Hepatocyte (in vitro differentiated cells): ENCODE results near the gene NLRP13. TPM values are rescaled to one million over a fixed set of nuclear protein-coding genes. Genes with fewer than 3 reads are reported as not detected.

Experiments
- DNase-seq: peaks from one replicate; pipeline ENCODE4 v3.0.0-alpha.2; 2016; ENCODE audit warnings: low spot score
- H2AFZ ChIP-seq: fragments of 200-600 bp; sonication (generic); 2 replicates; pipeline ENCODE4 v1.6.0; 2016; ENCODE audit warnings: antibody characterized with exemption, mild to moderate bottlenecking
- H3K27ac ChIP-seq: fragments of 200-600 bp; sonication (generic); 2 replicates; pipeline ENCODE4 v1.5.1; 2016; ENCODE audit warnings: mild to moderate bottlenecking
- H3K27me3 ChIP-seq: fragments of 200-600 bp; sonication (generic); 2 replicates; pipeline ENCODE4 v1.6.1; 2016
- H3K36me3 ChIP-seq: fragments of 200-600 bp; sonication (generic); replicated peaks from 2 replicates; pipeline ENCODE4 v1.5.1; 2016; ENCODE audit warnings: low read depth; ENCODE audit not compliant: insufficient read depth
- H3K4me1 ChIP-seq: fragments of 200-600 bp; sonication (generic); 2 replicates; pipeline ENCODE4 v1.5.1; 2016; ENCODE audit warnings: mild to moderate bottlenecking, moderate library complexity; ENCODE audit not compliant: insufficient read depth
- H3K4me2 ChIP-seq: fragments of 200-600 bp; sonication (generic); 2 replicates; pipeline ENCODE4 v1.6.0; 2016
- H3K4me3 ChIP-seq: fragments of 200-600 bp; sonication (generic); 2 replicates; pipeline ENCODE4 v1.5.1; 2016; ENCODE audit warnings: mild to moderate bottlenecking
- H3K79me2 ChIP-seq: fragments of 200-600 bp; sonication (generic); 2 replicates; pipeline ENCODE4 v1.6.0; 2017; ENCODE audit warnings: mild to moderate bottlenecking
- H3K9me2 ChIP-seq: fragments of 200-600 bp; sonication (generic); replicated peaks from 2 replicates; pipeline ENCODE4 v1.6.0; 2017; ENCODE audit warnings: mild to moderate bottlenecking; ENCODE audit not compliant: insufficient read depth
- H3K9me3 ChIP-seq: fragments of 200-600 bp; sonication (generic); 2 replicates; pipeline ENCODE4 v1.5.1; 2016; ENCODE audit warnings: low read depth, mild to moderate bottlenecking
- H4K20me1 ChIP-seq: fragments of 200-600 bp; sonication (generic); 2 replicates; pipeline ENCODE4 v1.6.0; 2016; ENCODE audit warnings: mild to moderate bottlenecking; ENCODE audit not compliant: insufficient read depth, poor library complexity, severe bottlenecking
- EZH2 ChIP-seq: fragments of 200-600 bp; sonication (generic); IDR thresholded peaks from 2 replicates; pipeline ENCODE4 v1.6.1; 2016; ENCODE audit warnings: antibody characterized with exemption, mild to moderate bottlenecking, borderline replicate concordance
- EZH2phosphoT487 ChIP-seq: fragments of 200-600 bp; sonication (generic); IDR thresholded peaks from one replicate; pipeline ENCODE4 v1.6.1; 2018; ENCODE audit warnings: antibody characterized with exemption, mild to moderate bottlenecking, low read depth, moderate library complexity; ENCODE audit not compliant: unreplicated experiment, severe bottlenecking
- WGBS: methylation state at CpG from one replicate; pipeline ENCODE4 v1.1.6; 2016; ENCODE audit warnings: low lambda C conversion rate; ENCODE audit errors: missing lambda C conversion rate; 5-methylcytosine and 5-hydroxymethylcytosine counted together
- polyA plus RNA-seq: library from polyadenylated mRNA; unstranded; fragments of >200 nt; fragmentation: Nextera tagmentation; extraction: Ambion mirVana; gene quantifications from 2 replicates; pipeline ENCODE4 v1.2.1, GENCODE V29; 2016
- total RNA-seq: library from RNA; depleted of rRNA; stranded (reverse); fragments of >200 nt; gene quantifications from 2 replicates; pipeline ENCODE4 v1.2.3, GENCODE V29; 2014
- TF ChIP-seq, protein P1 (sequence below): fragments of 200-600 bp; sonication (generic); IDR thresholded peaks from 2 replicates; pipeline ENCODE4 v1.5.1; 2016; ENCODE audit warnings: antibody characterized with exemption, mild to moderate bottlenecking; ENCODE audit not compliant: poor library complexity

Gene NLRP13
- total and polyA plus RNA-seq, 2 experiments from 2014 or later: not detected

DNA sequence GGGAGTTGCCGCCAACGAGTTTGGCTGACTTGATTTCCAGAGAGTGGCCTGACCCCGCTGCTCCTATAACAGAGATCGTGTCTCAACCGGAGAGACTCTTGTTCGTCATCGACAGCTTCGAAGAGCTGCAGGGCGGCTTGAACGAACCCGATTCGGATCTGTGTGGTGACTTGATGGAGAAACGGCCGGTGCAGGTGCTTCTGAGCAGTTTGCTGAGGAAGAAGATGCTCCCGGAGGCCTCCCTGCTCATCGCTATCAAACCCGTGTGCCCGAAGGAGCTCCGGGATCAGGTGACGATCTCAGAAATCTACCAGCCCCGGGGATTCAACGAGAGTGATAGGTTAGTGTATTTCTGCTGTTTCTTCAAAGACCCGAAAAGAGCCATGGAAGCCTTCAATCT lies 74.2 kb downstream of the NLRP13 start:
- Histone ChIP-seq H2AFZ (no peak overlapping the region), H3K79me2 (no peaks in the 10 kb centered on the region), H4K20me1 (no peaks in the 10 kb centered on the region), H3K27me3 (no peaks in the 10 kb centered on the region), H3K9me3 (peaks cover 4% of the 10 kb centered on the region), H3K4me3 (no peak overlapping the region), H3K27ac (no peak overlapping the region), H3K4me1 (no peaks in the 10 kb centered on the region), H3K36me3 (no peaks in the 10 kb centered on the region), H3K9me2 (no peaks in the 10 kb centered on the region), H3K4me2 (no peak overlapping the region)
- TF ChIP-seq EZH2 (no peak), EZH2phosphoT487 (no peak)
- TF ChIP-seq, protein P1, sequence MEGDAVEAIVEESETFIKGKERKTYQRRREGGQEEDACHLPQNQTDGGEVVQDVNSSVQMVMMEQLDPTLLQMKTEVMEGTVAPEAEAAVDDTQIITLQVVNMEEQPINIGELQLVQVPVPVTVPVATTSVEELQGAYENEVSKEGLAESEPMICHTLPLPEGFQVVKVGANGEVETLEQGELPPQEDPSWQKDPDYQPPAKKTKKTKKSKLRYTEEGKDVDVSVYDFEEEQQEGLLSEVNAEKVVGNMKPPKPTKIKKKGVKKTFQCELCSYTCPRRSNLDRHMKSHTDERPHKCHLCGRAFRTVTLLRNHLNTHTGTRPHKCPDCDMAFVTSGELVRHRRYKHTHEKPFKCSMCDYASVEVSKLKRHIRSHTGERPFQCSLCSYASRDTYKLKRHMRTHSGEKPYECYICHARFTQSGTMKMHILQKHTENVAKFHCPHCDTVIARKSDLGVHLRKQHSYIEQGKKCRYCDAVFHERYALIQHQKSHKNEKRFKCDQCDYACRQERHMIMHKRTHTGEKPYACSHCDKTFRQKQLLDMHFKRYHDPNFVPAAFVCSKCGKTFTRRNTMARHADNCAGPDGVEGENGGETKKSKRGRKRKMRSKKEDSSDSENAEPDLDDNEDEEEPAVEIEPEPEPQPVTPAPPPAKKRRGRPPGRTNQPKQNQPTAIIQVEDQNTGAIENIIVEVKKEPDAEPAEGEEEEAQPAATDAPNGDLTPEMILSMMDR: no peak
- no peak for DNase-seq
- 86% methylated on average over 23 of the region's 23 CpGs for WGBS

DNA sequence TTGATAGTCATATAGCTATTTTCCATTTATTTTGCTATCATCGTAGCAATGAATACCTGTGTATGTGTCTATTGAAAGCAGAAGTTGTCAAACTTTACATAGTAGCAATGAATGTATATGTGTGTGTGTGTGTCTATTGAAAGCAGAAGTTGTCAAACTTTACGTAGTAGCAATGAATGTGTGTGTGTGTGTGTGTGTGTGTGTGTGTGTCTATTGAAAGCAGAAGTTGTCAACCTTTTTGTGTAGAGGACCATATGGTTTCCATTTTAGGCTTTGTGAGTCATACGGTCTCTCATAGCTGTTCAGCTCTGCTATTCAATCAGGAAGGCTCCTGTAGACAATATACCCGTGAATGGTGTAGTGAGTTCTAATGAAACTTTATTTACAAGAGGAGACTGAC lies 75.0 kb downstream of the NLRP13 start:
- no peaks in the 10 kb centered on the region for H3K79me2 ChIP-seq
- H3K27ac ChIP-seq: no peak overlapping the region
- no peak for DNase-seq
- peaks cover 4% of the 10 kb centered on the region for H3K9me3 ChIP-seq
- H3K4me1 ChIP-seq: no peaks in the 10 kb centered on the region
- no peaks in the 10 kb centered on the region for H3K9me2 ChIP-seq
- H3K4me2 ChIP-seq: no peak overlapping the region
- H2AFZ ChIP-seq: no peak overlapping the region
- no peak overlapping the region for H3K4me3 ChIP-seq
- no peaks in the 10 kb centered on the region for H3K36me3 ChIP-seq
- TF ChIP-seq EZH2: no peak
- TF ChIP-seq EZH2phosphoT487: no peak
- TF ChIP-seq, protein P1: no peak
- H3K27me3 ChIP-seq: no peaks in the 10 kb centered on the region
- H4K20me1 ChIP-seq: no peaks in the 10 kb centered on the region
- WGBS: 68% methylated on average over 4 of the region's 4 CpGs

DNA sequence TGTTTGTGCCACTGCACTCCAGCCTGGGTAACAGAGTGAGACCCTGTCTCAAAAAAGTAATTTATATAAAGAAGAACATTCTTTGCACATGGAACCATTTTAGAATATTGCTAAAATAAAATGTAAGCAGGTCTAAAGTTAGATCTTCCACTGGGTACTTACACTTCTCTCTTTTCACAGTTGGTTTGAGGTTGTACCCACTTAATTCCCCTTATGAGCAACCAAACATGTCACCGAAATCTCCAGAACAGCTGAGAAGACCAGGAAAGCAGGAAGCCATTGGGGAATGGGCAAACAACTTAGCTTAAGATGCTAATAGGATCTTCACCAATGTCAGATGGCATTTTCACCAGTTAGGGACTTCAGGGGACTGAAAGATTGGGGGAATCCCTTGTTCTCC lies 77.0 kb downstream of the NLRP13 start:
- no peak overlapping the region for H2AFZ ChIP-seq
- WGBS: 85% methylated on average over 1 of the region's 1 CpG
- no peak overlapping the region for H3K27ac ChIP-seq
- no peaks in the 10 kb centered on the region for H3K36me3 ChIP-seq
- no peak overlapping the region for H3K4me2 ChIP-seq
- H3K9me2 ChIP-seq: no peaks in the 10 kb centered on the region
- no peaks in the 10 kb centered on the region for H4K20me1 ChIP-seq
- H3K4me3 ChIP-seq: no peak overlapping the region
- H3K9me3 ChIP-seq: peaks cover 4% of the 10 kb centered on the region
- no peak for DNase-seq
- TF ChIP-seq EZH2 (no peak), EZH2phosphoT487 (no peak)
- TF ChIP-seq, protein P1: no peak
- H3K79me2 ChIP-seq: no peaks in the 10 kb centered on the region
- H3K27me3 ChIP-seq: no peaks in the 10 kb centered on the region
- H3K4me1 ChIP-seq: no peaks in the 10 kb centered on the region

Other genes starting within 250 kb of the NLRP13 start
- not detected in 2 replicates for gene NLRP9, start 193.9 kb downstream of the NLRP13 start, total RNA-seq
- gene NLRP9, start 193.9 kb downstream of the NLRP13 start, polyA plus RNA-seq: not detected in 2 replicates
- not detected in 2 replicates for gene RFPL4A, start 173.2 kb downstream of the NLRP13 start, total RNA-seq
- gene RFPL4A, start 173.2 kb downstream of the NLRP13 start, polyA plus RNA-seq: not detected in 2 replicates
- not detected in 2 replicates for gene RFPL4AL1, start 163.2 kb downstream of the NLRP13 start, total RNA-seq
- not detected in 2 replicates for gene RFPL4AL1, start 163.2 kb downstream of the NLRP13 start, polyA plus RNA-seq
- not detected in 2 replicates for gene NLRP11, start 100.3 kb downstream of the NLRP13 start, total RNA-seq
- not detected in 2 replicates for gene NLRP11, start 100.3 kb downstream of the NLRP13 start, polyA plus RNA-seq
- gene NLRP4, start 95.8 kb downstream of the NLRP13 start, total RNA-seq: not detected in 2 replicates
- gene NLRP4, start 95.8 kb downstream of the NLRP13 start, polyA plus RNA-seq: not detected in 2 replicates
- not detected in 2 replicates for gene NLRP8, start 15.5 kb upstream of the NLRP13 start, total RNA-seq
- gene NLRP8, start 15.5 kb upstream of the NLRP13 start, polyA plus RNA-seq: not detected in 2 replicates
- not detected in 2 replicates for gene NLRP5, start 54.4 kb upstream of the NLRP13 start, total RNA-seq
- gene NLRP5, start 54.4 kb upstream of the NLRP13 start, polyA plus RNA-seq: not detected in 2 replicates
- gene ZNF787, start 189.0 kb upstream of the NLRP13 start, total RNA-seq: 14.5 and 23.5 TPM in 2 replicates
- gene ZNF787, start 189.0 kb upstream of the NLRP13 start, polyA plus RNA-seq: 24.9 and 27.2 TPM in 2 replicates
- 38.3 and 46.6 TPM in 2 replicates for gene ZNF444, start 209.0 kb upstream of the NLRP13 start, total RNA-seq
- gene ZNF444, start 209.0 kb upstream of the NLRP13 start, polyA plus RNA-seq: 60.2 and 74.3 TPM in 2 replicates
- not detected in 2 replicates for gene GALP, start 243.7 kb upstream of the NLRP13 start, total RNA-seq
- not detected in 2 replicates for gene GALP, start 243.7 kb upstream of the NLRP13 start, polyA plus RNA-seq